HepG2 (cell line): Measurements from ENCODE around the gene ICAM2. TPM values are rescaled to one million over a fixed set of nuclear protein-coding genes. Genes with fewer than 3 reads are reported as not detected.

ENCODE experiments used
- ATAC-seq: fragments of 200-7000 bp; cut with Tn5 transposase; 3 replicates; pipeline ENCODE4 v1.9.1; 2020; ENCODE audit warnings: mild to moderate bottlenecking, moderate library complexity
- BruUV-seq: library from RNA; stranded (reverse); fragments of 400-500 nt; replicated peaks from 2 replicates; lab custom pipeline; 2021; lab: Mats Ljungman, UMichigan
- CTCF ChIA-PET: fragments of 300-600 bp; formaldehyde crosslinking; extraction: SDS; loops from one replicate; lab custom pipeline; 2021; ENCODE audit warnings: low total read pairs, inconsistent platforms, low intra/inter-chr PET ratio; lab: Yijun Ruan, JAX
- POLR2A ChIA-PET: fragments of 350-600 bp; sonication (Branson Sonifier 250); formaldehyde crosslinking; loops from one replicate; lab custom pipeline; 2020; ENCODE audit warnings: antibody characterized with exemption, inconsistent platforms; lab: Yijun Ruan, JAX
- DNase-seq: peaks from one replicate; pipeline ENCODE4 v3.0.0-alpha.2; 2015; ENCODE audit warnings: low spot score
- FAIRE-seq: peaks from 3 replicates; lab custom pipeline; 2011; peaks lifted over from hg19 to GRCh38; lab: Jason Lieb, UNC
- H2AFZ ChIP-seq: one replicate; pipeline ENCODE4 v1.6.1; 2011; ENCODE audit warnings: low read length, inconsistent platforms
- H3K27ac ChIP-seq: fragments of 300-600 bp; 3 replicates; pipeline ENCODE4 v1.8.0; 2011; ENCODE audit warnings: mixed run types, mild to moderate bottlenecking, mixed read lengths, low read length, inconsistent platforms; ENCODE audit not compliant: insufficient read depth; ENCODE audit errors: extremely low read length
- H3K27me3 ChIP-seq, 2 experiments: fragments of 200-600 bp in 1 of 2; 2 replicates in 1 of 2; 3 replicates in 1 of 2; pipeline versions ENCODE4 v1.6.0 to v1.8.0; 2011; ENCODE audit warnings: low read length in 2 of 2, mild to moderate bottlenecking in 2 of 2, moderate library complexity in 2 of 2, inconsistent platforms in 1 of 2; ENCODE audit not compliant: insufficient read depth in 2 of 2, control insufficient read depth in 1 of 2
- H3K36me3 ChIP-seq, 2 experiments: fragments of 200-600 bp in 1 of 2; replicated peaks in 1 of 2; 2 replicates in 1 of 2; 3 replicates in 1 of 2; pipeline versions ENCODE4 v1.5.1 to v1.8.0; 2011; ENCODE audit warnings: low read length in 2 of 2, inconsistent platforms in 1 of 2; ENCODE audit not compliant: insufficient read depth in 2 of 2, control insufficient read depth in 1 of 2
- H3K4me1 ChIP-seq: 2 replicates; pipeline ENCODE4 v1.5.1; 2012; ENCODE audit warnings: low read length, inconsistent platforms; ENCODE audit not compliant: insufficient read depth
- H3K4me2 ChIP-seq: 2 replicates; pipeline ENCODE4 v1.6.0; 2011; ENCODE audit warnings: low read depth, low read length, inconsistent platforms
- H3K4me3 ChIP-seq, 3 experiments: fragments of 200-600 bp in 1 of 3; sonication (generic), shearing (Covaris generic) in 1 of 3; replicated peaks in 1 of 3; 2 replicates each; pipeline ENCODE4 v1.5.1; 2011 to 2016; ENCODE audit warnings: low read length in 3 of 3, inconsistent platforms in 2 of 3, low read depth in 2 of 3, mild to moderate bottlenecking in 2 of 3, control low read depth in 1 of 3, mixed read lengths in 1 of 3; ENCODE audit not compliant: insufficient read depth in 1 of 3
- H3K79me2 ChIP-seq: one replicate; pipeline ENCODE4 v1.6.1; 2011; ENCODE audit warnings: low read length, inconsistent platforms; ENCODE audit not compliant: insufficient read depth
- H3K9ac ChIP-seq: 2 replicates; pipeline ENCODE4 v1.6.0; 2011; ENCODE audit warnings: mild to moderate bottlenecking, low read depth, low read length, inconsistent platforms; ENCODE audit not compliant: insufficient read depth
- H3K9me3 ChIP-seq: 2 replicates; pipeline ENCODE4 v1.5.1; 2012; ENCODE audit warnings: mild to moderate bottlenecking, low read length
- H4K20me1 ChIP-seq: 2 replicates; pipeline ENCODE4 v1.6.0; 2011; ENCODE audit warnings: inconsistent platforms, mild to moderate bottlenecking, low read length, moderate library complexity; ENCODE audit not compliant: insufficient read depth
- NFRKB ChIP-seq: fragments of 450-650 bp; IDR thresholded peaks from 2 replicates; pipeline ENCODE4 v1.6.1; 2017
- PAX8 ChIP-seq: sonication (generic); formaldehyde crosslinking; IDR thresholded peaks from 2 replicates; pipeline ENCODE4 v1.8.0; 2022; ENCODE audit warnings: mild to moderate bottlenecking, missing genetic modification reagents, borderline replicate concordance
- TCF7 ChIP-seq: sonication (generic); IDR thresholded peaks from 2 replicates; pipeline ENCODE4 v1.6.1; 2016; ENCODE audit warnings: antibody characterized with exemption, low read depth
- ZBTB42 ChIP-seq: sonication (generic); formaldehyde crosslinking; IDR thresholded peaks from 2 replicates; pipeline ENCODE4 v1.5.0; 2020; ENCODE audit warnings: mild to moderate bottlenecking, missing genetic modification reagents
- ZFP36L2 ChIP-seq: sonication (generic); formaldehyde crosslinking; IDR thresholded peaks from 2 replicates; pipeline ENCODE4 v1.4.0; 2020; ENCODE audit warnings: missing genetic modification reagents
- ZNF292 ChIP-seq: sonication (generic); formaldehyde crosslinking; IDR thresholded peaks from 2 replicates; pipeline ENCODE4 v1.8.1; 2022; ENCODE audit warnings: mild to moderate bottlenecking, low read depth, missing genetic modification reagents, borderline replicate concordance
- WGBS: methylation state at CpG from one replicate; pipeline ENCODE4 v1.1.6; 2017; ENCODE audit warnings: low lambda C conversion rate; 5-methylcytosine and 5-hydroxymethylcytosine counted together
- in situ Hi-C: cut with HindIII; loops from 2 replicates; pipeline ENCODE4 v1.10.0; 2017; ENCODE audit warnings: low pct_unique_long_range_greater_than_20kb; ENCODE audit not compliant: extremely low pct_ligation_motif_present
- intact Hi-C: fragments of 100-400 bp; cut with micrococcal nuclease; formaldehyde crosslinking; loops from one replicate; pipeline ENCODE4 v1.10.0; 2022; ENCODE audit not compliant: unreplicated experiment
- polyA plus RNA-seq, 8 experiments: library from polyadenylated mRNA; depleted of rRNA in 3 of 8; stranded (reverse) in 7 of 8; unstranded in 1 of 8; fragments of >200 nt; fragmentation: Illumina TruSeq in 4 of 8; extraction: Trizol in 4 of 8; gene quantifications; 2 replicates each; pipeline versions ENCODE4 v1.2.1 to v1.2.3, GENCODE V29; 2011 to 2016; ENCODE audit warnings: low read depth in 4 of 8, missing spikeins in 1 of 8, mixed read lengths in 1 of 8; ENCODE audit not compliant: insufficient read depth in 1 of 8
- total RNA-seq, 5 experiments: library from RNA; depleted of rRNA; stranded (reverse); fragments of >200 nt; fragmentation: Illumina TruSeq; extraction: Trizol; gene quantifications; 2 replicates each; pipeline ENCODE4 v1.2.3, GENCODE V29; 2016; ENCODE audit warnings: low read depth in 1 of 5
- TF ChIP-seq, protein P1 (sequence below): sonication (generic); formaldehyde crosslinking; IDR thresholded peaks from 2 replicates; pipeline ENCODE4 v1.5.1; 2020; ENCODE audit warnings: mild to moderate bottlenecking, missing genetic modification reagents, moderate library complexity
- TF ChIP-seq, protein P2 (sequence below): sonication (generic); formaldehyde crosslinking; IDR thresholded peaks from 2 replicates; pipeline ENCODE4 v1.5.0; 2020; ENCODE audit warnings: mild to moderate bottlenecking, missing genetic modification reagents, borderline replicate concordance

Gene ICAM2
- total and polyA plus RNA-seq, 2 of the 13 experiments (the other 11 are each of a cell fraction or from before 2014, with no cell fraction given): 10.9 to 20.8 TPM

DNA sequence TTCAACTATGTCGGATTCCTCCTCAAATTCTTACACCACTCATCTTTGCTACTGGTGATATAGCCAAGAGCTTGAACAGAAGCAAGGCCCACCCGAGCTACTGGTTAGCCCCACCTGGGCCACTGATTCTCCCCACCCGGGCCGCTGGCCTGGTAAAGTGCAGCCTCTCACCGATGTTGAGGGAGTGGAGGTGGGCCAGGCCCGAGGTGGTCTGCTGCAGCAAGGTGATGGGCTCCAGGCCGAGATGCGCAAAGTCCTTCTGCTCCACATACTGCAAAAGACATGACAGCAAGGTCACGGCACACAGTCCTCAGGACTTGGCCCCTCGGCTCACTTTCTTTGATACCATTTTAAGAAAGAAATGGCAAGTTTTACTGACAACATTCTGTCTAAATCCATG, 32.7 kb upstream of the ICAM2 start:
- H3K36me3 ChIP-seq: peaks cover 39 to 85% of the 10 kb centered on the region in 2 experiments
- no peak for FAIRE-seq
- CTCF ChIA-PET: no interaction called here

More for the DNA sequence above, 32.7 kb upstream of the ICAM2 start:
- Histone ChIP-seq H3K27me3 (no peaks in the 10 kb centered on the region), H3K9me3 (no peaks in the 10 kb centered on the region), H3K79me2 (no peaks in the 10 kb centered on the region), H3K4me3 (no peak overlapping the region), H3K4me1 (peaks cover 6% of the 10 kb centered on the region), H3K27ac (no peak overlapping the region), H3K4me2 (no peak overlapping the region), H3K9ac (no peak overlapping the region), H2AFZ (no peak overlapping the region), H4K20me1 (no peaks in the 10 kb centered on the region)
- DNase-seq: no peak
- in situ Hi-C loops: no loop called here
- 94% methylated on average over 10 of the region's 10 CpGs for WGBS
- intact Hi-C loops: no loop called here
- POLR2A ChIA-PET: no interaction called here
- no peak for TF ChIP-seq ZFP36L2 (CRISPR knock-in tag)
- TF ChIP-seq, protein P1, sequence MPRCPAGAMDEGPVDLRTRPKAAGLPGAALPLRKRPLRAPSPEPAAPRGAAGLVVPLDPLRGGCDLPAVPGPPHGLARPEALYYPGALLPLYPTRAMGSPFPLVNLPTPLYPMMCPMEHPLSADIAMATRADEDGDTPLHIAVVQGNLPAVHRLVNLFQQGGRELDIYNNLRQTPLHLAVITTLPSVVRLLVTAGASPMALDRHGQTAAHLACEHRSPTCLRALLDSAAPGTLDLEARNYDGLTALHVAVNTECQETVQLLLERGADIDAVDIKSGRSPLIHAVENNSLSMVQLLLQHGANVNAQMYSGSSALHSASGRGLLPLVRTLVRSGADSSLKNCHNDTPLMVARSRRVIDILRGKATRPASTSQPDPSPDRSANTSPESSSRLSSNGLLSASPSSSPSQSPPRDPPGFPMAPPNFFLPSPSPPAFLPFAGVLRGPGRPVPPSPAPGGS (CRISPR knock-in tag): no peak
- no peak for TF ChIP-seq ZNF292 (CRISPR knock-in tag)
- TF ChIP-seq TCF7: no peak
- no peak for TF ChIP-seq PAX8 (CRISPR knock-in tag)
- TF ChIP-seq, protein P2, sequence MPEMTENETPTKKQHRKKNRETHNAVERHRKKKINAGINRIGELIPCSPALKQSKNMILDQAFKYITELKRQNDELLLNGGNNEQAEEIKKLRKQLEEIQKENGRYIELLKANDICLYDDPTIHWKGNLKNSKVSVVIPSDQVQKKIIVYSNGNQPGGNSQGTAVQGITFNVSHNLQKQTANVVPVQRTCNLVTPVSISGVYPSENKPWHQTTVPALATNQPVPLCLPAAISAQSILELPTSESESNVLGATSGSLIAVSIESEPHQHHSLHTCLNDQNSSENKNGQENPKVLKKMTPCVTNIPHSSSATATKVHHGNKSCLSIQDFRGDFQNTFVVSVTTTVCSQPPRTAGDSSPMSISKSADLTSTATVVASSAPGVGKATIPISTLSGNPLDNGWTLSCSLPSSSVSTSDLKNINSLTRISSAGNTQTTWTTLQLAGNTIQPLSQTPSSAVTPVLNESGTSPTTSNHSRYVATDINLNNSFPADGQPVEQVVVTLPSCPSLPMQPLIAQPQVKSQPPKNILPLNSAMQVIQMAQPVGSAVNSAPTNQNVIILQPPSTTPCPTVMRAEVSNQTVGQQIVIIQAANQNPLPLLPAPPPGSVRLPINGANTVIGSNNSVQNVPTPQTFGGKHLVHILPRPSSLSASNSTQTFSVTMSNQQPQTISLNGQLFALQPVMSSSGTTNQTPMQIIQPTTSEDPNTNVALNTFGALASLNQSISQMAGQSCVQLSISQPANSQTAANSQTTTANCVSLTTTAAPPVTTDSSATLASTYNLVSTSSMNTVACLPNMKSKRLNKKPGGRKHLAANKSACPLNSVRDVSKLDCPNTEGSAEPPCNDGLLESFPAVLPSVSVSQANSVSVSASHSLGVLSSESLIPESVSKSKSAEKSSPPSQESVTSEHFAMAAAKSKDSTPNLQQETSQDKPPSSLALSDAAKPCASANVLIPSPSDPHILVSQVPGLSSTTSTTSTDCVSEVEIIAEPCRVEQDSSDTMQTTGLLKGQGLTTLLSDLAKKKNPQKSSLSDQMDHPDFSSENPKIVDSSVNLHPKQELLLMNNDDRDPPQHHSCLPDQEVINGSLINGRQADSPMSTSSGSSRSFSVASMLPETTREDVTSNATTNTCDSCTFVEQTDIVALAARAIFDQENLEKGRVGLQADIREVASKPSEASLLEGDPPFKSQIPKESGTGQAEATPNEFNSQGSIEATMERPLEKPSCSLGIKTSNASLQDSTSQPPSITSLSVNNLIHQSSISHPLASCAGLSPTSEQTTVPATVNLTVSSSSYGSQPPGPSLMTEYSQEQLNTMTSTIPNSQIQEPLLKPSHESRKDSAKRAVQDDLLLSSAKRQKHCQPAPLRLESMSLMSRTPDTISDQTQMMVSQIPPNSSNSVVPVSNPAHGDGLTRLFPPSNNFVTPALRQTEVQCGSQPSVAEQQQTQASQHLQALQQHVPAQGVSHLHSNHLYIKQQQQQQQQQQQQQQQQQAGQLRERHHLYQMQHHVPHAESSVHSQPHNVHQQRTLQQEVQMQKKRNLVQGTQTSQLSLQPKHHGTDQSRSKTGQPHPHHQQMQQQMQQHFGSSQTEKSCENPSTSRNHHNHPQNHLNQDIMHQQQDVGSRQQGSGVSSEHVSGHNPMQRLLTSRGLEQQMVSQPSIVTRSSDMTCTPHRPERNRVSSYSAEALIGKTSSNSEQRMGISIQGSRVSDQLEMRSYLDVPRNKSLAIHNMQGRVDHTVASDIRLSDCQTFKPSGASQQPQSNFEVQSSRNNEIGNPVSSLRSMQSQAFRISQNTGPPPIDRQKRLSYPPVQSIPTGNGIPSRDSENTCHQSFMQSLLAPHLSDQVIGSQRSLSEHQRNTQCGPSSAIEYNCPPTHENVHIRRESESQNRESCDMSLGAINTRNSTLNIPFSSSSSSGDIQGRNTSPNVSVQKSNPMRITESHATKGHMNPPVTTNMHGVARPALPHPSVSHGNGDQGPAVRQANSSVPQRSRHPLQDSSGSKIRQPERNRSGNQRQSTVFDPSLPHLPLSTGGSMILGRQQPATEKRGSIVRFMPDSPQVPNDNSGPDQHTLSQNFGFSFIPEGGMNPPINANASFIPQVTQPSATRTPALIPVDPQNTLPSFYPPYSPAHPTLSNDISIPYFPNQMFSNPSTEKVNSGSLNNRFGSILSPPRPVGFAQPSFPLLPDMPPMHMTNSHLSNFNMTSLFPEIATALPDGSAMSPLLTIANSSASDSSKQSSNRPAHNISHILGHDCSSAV (CRISPR knock-in tag): no peak
- TF ChIP-seq ZBTB42 (CRISPR knock-in tag): no peak
- no peak for TF ChIP-seq NFRKB
- no TSS peak for BruUV-seq
- no peak for ATAC-seq
